HCT116 (cell line): Measurements from ENCODE around the gene RAB40C. TPM values are rescaled to one million over a fixed set of nuclear protein-coding genes. Genes with fewer than 3 reads are reported as not detected.

Source experiments
- ATAC-seq: fragments of 200-7000 bp; cut with Tn5 transposase; 2 replicates; pipeline ENCODE4 v1.9.1; 2020; ENCODE audit warnings: mild to moderate bottlenecking, moderate library complexity
- BruUV-seq: library from RNA; stranded (reverse); fragments of 400-500 nt; replicated peaks from 2 replicates; lab custom pipeline; 2021; lab: Mats Ljungman, UMichigan
- CTCF ChIA-PET: fragments of 300-600 bp; sonication (Branson Sonifier 250); formaldehyde crosslinking; loops from one replicate; lab custom pipeline; 2021; ENCODE audit warnings: antibody characterized with exemption; lab: Charles Lee
- POLR2A ChIA-PET: fragments of 300-600, 350-600 bp; sonication (Branson Sonifier 250); formaldehyde crosslinking; loops from one replicate; lab custom pipeline; 2021; ENCODE audit warnings: antibody characterized with exemption; lab: Charles Lee
- RAD21 ChIA-PET, 2 experiments: fragments of 300-600 bp; sonication (Branson Sonifier 250); formaldehyde crosslinking; loops; one replicate each; lab custom pipeline; 2023; ENCODE audit warnings: low total read pairs in 2 of 2; ENCODE audit not compliant: uncharacterized antibody in 2 of 2, unreplicated experiment in 2 of 2, low non-redundant PET in 1 of 2; lab: Charles Lee
- DNase-seq: peaks from one replicate; pipeline ENCODE4 v3.0.0-alpha.2; 2010; ENCODE audit warnings: low read depth, low spot score
- H2AFZ ChIP-seq: fragments of 200-600 bp; shearing (Covaris generic), sonication (generic); 2 replicates; pipeline ENCODE4 v1.6.1; 2017; ENCODE audit warnings: low read depth, mixed run types, mixed read lengths, antibody characterized with exemption, low read length; ENCODE audit not compliant: poor library complexity, severe bottlenecking
- H3K27ac ChIP-seq: 2 replicates; pipeline ENCODE4 v1.5.1; 2012; ENCODE audit warnings: low read depth, low read length
- H3K27me3 ChIP-seq: fragments of 200-600 bp; sonication (generic); 2 replicates; pipeline ENCODE4 v1.6.1; 2016; ENCODE audit warnings: mixed run types, low read length, mixed read lengths; ENCODE audit not compliant: insufficient read depth
- H3K36me3 ChIP-seq, 2 experiments: fragments of 200-500 bp in 1 of 2; fragments of 200-600 bp in 1 of 2; sonication (Bioruptor generic) in 1 of 2; sonication (generic) in 1 of 2; 2 replicates each; pipeline versions ENCODE4 v1.5.1 to v1.6.1; 2014 to 2016; ENCODE audit warnings: low read length in 2 of 2, inconsistent platforms in 1 of 2, mixed read lengths in 1 of 2, mixed run types in 1 of 2; ENCODE audit not compliant: insufficient read depth in 2 of 2, control insufficient read depth in 1 of 2
- H3K4me1 ChIP-seq, 2 experiments: fragments of 200-600 bp in 1 of 2; sonication (generic) in 1 of 2; 2 replicates each; pipeline versions ENCODE4 v1.5.1 to v1.6.1; 2012 to 2017; ENCODE audit warnings: low read length in 2 of 2, inconsistent platforms in 1 of 2, mild to moderate bottlenecking in 1 of 2, mixed read lengths in 1 of 2, mixed run types in 1 of 2, moderate library complexity in 1 of 2; ENCODE audit not compliant: insufficient read depth in 2 of 2, control insufficient read depth in 1 of 2
- H3K4me2 ChIP-seq: fragments of 200-600 bp; sonication (generic); 2 replicates; pipeline ENCODE4 v1.6.1; 2017; ENCODE audit warnings: mixed run types, low read length, mixed read lengths
- H3K4me3 ChIP-seq, 2 experiments: fragments of 200-600 bp in 1 of 2; sonication (generic) in 1 of 2; replicated peaks in 1 of 2; 2 replicates each; pipeline ENCODE4 v1.5.1; 2011 to 2016; ENCODE audit warnings: low read length in 2 of 2, control low read depth in 1 of 2, low read depth in 1 of 2, mild to moderate bottlenecking in 1 of 2, mixed read lengths in 1 of 2, mixed run types in 1 of 2
- H3K79me2 ChIP-seq: fragments of 200-600 bp; sonication (generic); 2 replicates; pipeline ENCODE4 v1.6.1; 2017; ENCODE audit warnings: mild to moderate bottlenecking, mixed run types, low read length, moderate library complexity, mixed read lengths; ENCODE audit not compliant: insufficient read depth
- H3K9ac ChIP-seq: fragments of 200-600 bp; sonication (generic); 2 replicates; pipeline ENCODE4 v1.6.1; 2016; ENCODE audit warnings: low read length, mixed read lengths
- H3K9me2 ChIP-seq: fragments of 200-600 bp; sonication (generic), shearing (Covaris generic); 2 replicates; pipeline ENCODE4 v1.6.1; 2017; ENCODE audit warnings: mixed run types, mild to moderate bottlenecking, moderate library complexity; ENCODE audit not compliant: insufficient read depth
- H3K9me3 ChIP-seq, 2 experiments: fragments of 200-500 bp in 1 of 2; fragments of 200-600 bp in 1 of 2; sonication (Bioruptor generic) in 1 of 2; sonication (generic) in 1 of 2; 2 replicates each; pipeline ENCODE4 v1.6.1; 2014 to 2017; ENCODE audit warnings: low read length in 2 of 2, mixed read lengths in 2 of 2, inconsistent platforms in 1 of 2, low read depth in 1 of 2, mild to moderate bottlenecking in 1 of 2, mixed run types in 1 of 2, moderate library complexity in 1 of 2; ENCODE audit not compliant: control insufficient read depth in 1 of 2, insufficient read depth in 1 of 2
- H4K20me1 ChIP-seq: fragments of 200-600 bp; sonication (generic), shearing (Covaris generic); 2 replicates; pipeline ENCODE4 v1.6.1; 2017; ENCODE audit warnings: mixed run types, mild to moderate bottlenecking, moderate library complexity; ENCODE audit not compliant: insufficient read depth
- CEBPB ChIP-seq: IDR thresholded peaks from 2 replicates; pipeline ENCODE4 v1.6.1; 2012; ENCODE audit warnings: low read depth
- EGR1 ChIP-seq: IDR thresholded peaks from 2 replicates; pipeline ENCODE4 v1.6.1; 2012; ENCODE audit warnings: low read depth
- EZH2 ChIP-seq: fragments of 200-600 bp; sonication (generic); IDR thresholded peaks from 2 replicates; pipeline ENCODE4 v1.6.1; 2017; ENCODE audit warnings: antibody characterized with exemption, mixed run types
- FOSL1 ChIP-seq: IDR thresholded peaks from 2 replicates; pipeline ENCODE4 v1.6.1; 2012; ENCODE audit warnings: low read depth
- POLR2AphosphoS5 ChIP-seq: IDR thresholded peaks from 2 replicates; pipeline ENCODE4 v1.6.1; 2011; ENCODE audit warnings: mild to moderate bottlenecking, low read depth, low read length, moderate library complexity
- SRF ChIP-seq: IDR thresholded peaks from 2 replicates; pipeline ENCODE4 v1.6.1; 2012; ENCODE audit warnings: low read depth
- TCF7L2 ChIP-seq: IDR thresholded peaks from 2 replicates; pipeline ENCODE4 v1.7.0; 2011; ENCODE audit warnings: borderline replicate concordance, inconsistent platforms; ENCODE audit not compliant: insufficient read depth, insufficient read length; ENCODE audit errors: extremely low read depth
- ZFX ChIP-seq: fragments of 450-650 bp; IDR thresholded peaks from 2 replicates; pipeline ENCODE4 v1.6.1; 2017
- intact Hi-C: fragments of 100-400 bp; cut with micrococcal nuclease; formaldehyde crosslinking; loops from 2 replicates; pipeline ENCODE4 v1.10.0; 2022
- total RNA-seq: library from RNA; stranded (reverse); gene quantifications from one replicate; pipeline ENCODE4 v1.2.1, GENCODE V29; 2021; ENCODE audit not compliant: unreplicated experiment
- TF ChIP-seq, protein P1 (sequence below), 3 experiments: fragments of 200-600 bp in 1 of 3; sonication (generic) in 1 of 3; IDR thresholded peaks in 2 of 3; conservative IDR thresholded peaks in 1 of 3; 2 replicates each; pipeline ENCODE4 v1.5.1; 2012 to 2017; ENCODE audit warnings: low read depth in 2 of 3, low read length in 2 of 3, antibody characterized with exemption in 1 of 3, borderline replicate concordance in 1 of 3, control low read depth in 1 of 3, mild to moderate bottlenecking in 1 of 3, mixed read lengths in 1 of 3, mixed run types in 1 of 3, moderate library complexity in 1 of 3; ENCODE audit not compliant: insufficient read depth in 1 of 3
- TF ChIP-seq, protein P2 (sequence below): IDR thresholded peaks from 2 replicates; pipeline ENCODE4 v1.6.1; 2012

The RAB40C gene
- total RNA-seq, 1 experiment from 2014 or later: 14.1 TPM

DNA sequence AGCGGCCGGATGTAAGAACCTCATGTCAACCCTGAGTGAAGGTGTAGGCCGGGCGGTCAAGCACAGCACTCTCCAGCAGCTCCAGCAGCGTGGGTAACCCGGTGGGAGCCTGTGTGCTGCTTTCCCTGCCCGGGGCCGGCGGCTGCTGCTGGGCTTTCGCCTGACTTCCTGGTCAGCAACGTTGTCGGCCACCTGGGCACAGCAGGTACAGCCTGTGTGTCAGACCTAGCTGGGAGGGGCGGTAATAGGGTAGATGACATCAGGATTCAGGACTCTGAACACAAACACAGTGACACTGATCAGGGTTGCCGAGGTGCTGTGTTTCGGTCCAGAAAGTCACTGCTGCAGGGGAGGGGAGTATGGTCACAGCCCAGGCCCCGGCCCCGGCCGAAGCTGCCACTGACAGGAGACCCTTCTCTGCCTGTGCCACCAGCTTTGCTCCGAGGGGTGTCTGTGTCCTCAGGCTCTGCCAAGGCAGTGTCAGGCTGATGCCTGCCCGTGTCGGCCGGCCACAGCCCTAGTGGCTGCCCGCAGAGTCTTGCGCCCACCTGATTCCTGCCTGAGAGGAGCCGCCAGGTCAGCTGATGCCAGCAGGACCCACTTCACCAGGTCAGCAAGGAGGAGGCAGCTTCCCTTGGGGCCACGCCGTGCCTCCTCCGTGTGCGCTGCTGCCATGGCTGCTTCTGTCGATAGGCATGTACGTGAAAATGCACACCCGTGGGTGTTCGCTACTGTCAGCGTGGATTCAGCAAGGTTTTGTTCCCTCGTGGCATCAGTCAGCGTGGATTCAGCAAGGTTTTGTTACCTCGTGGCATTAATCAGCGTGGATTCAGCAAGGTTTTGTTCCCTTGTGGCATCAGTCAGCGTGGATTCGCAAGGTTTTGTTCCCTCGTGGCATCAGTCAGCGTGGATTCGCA is 9.2 kb downstream of the RAB40C start:
- no peaks in the 10 kb centered on the region for H4K20me1 ChIP-seq
- ATAC-seq: no peak
- POLR2A ChIA-PET: no interaction called here

DNA sequence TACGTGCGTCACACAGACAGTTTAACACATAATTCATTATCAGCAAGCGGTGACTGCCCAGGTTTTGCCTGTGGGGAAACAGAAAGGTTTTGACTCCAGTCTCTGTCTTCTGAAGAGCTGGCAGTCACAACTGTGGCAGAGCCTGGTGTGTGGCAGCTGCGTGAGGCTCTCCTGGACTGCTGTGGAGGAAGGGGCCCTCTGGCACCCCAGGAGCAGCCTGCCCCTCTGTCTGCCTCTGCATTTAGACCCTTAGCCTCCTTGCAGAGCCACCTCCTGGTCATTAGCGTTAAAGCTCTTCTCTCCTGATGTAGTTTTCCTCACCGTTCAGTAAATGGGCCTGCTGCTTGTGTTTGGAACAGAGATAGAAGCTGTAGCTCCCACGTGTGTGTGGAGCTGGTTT is 10.9 kb downstream of the RAB40C start:
- H3K36me3 ChIP-seq: peaks cover 0 to 3% of the 10 kb centered on the region in 2 experiments; a peak in 1 of 4 replicates
- ATAC-seq: no peak
- ChIA-PET POLR2A (no interaction called here), RAD21 (no interaction called here), CTCF (no interaction called here)
- DNase-seq: no peak
- TF ChIP-seq, protein P1, sequence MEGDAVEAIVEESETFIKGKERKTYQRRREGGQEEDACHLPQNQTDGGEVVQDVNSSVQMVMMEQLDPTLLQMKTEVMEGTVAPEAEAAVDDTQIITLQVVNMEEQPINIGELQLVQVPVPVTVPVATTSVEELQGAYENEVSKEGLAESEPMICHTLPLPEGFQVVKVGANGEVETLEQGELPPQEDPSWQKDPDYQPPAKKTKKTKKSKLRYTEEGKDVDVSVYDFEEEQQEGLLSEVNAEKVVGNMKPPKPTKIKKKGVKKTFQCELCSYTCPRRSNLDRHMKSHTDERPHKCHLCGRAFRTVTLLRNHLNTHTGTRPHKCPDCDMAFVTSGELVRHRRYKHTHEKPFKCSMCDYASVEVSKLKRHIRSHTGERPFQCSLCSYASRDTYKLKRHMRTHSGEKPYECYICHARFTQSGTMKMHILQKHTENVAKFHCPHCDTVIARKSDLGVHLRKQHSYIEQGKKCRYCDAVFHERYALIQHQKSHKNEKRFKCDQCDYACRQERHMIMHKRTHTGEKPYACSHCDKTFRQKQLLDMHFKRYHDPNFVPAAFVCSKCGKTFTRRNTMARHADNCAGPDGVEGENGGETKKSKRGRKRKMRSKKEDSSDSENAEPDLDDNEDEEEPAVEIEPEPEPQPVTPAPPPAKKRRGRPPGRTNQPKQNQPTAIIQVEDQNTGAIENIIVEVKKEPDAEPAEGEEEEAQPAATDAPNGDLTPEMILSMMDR (IDR thresholded peaks at IDR 0.05 in 2 of 3, conservative IDR thresholded peaks at IDR 0.05 in 1 of 3; ENCODE audit: borderline replicate concordance in 1 of 3, insufficient read depth in 1 of 3, low read depth in 2 of 3, low read length in 2 of 3): peak in 1 of 3 experiments; percentile 10; a peak in 1 of 6 replicates
- no peak for TF ChIP-seq CEBPB
- intact Hi-C loops: no loop called here
- H2AFZ ChIP-seq: no peak overlapping the region
- no peak overlapping the region for H3K4me3 ChIP-seq
- H3K9me3 ChIP-seq: no peaks in the 10 kb centered on the region
- H3K4me2 ChIP-seq: no peak overlapping the region
- no peaks in the 10 kb centered on the region for H3K27me3 ChIP-seq
- H3K79me2 ChIP-seq: peaks cover 4% of the 10 kb centered on the region; the same call in 1 of the 2 replicates
- H3K4me1 ChIP-seq: no peaks in the 10 kb centered on the region
- BruUV-seq: no TSS peak
- H3K27ac ChIP-seq: no peak overlapping the region
- H4K20me1 ChIP-seq: no peaks in the 10 kb centered on the region
- H3K9me2 ChIP-seq: no peaks in the 10 kb centered on the region
- no peak overlapping the region for H3K9ac ChIP-seq

More for the DNA sequence above, 9.2 kb downstream of the RAB40C start:
- no peaks in the 10 kb centered on the region for H3K9me3 ChIP-seq
- ChIA-PET CTCF (no interaction called here), RAD21 (no interaction called here)
- peaks cover 0 to 3% of the 10 kb centered on the region in 2 experiments; a peak in 1 of 4 replicates for H3K36me3 ChIP-seq
- BruUV-seq: no TSS peak
- no peak overlapping the region for H3K27ac ChIP-seq
- H2AFZ ChIP-seq: no peak overlapping the region
- DNase-seq: no peak
- intact Hi-C loops: no loop called here
- H3K9me2 ChIP-seq: no peaks in the 10 kb centered on the region
- H3K4me2 ChIP-seq: no peak overlapping the region
- no peak overlapping the region for H3K9ac ChIP-seq
- no peak overlapping the region for H3K4me3 ChIP-seq
- peaks cover 3 to 4% of the 10 kb centered on the region in 2 experiments for H3K4me1 ChIP-seq
- no peaks in the 10 kb centered on the region for H3K27me3 ChIP-seq
- peaks cover 10% of the 10 kb centered on the region; the same call in 1 of the 2 replicates for H3K79me2 ChIP-seq
- no peak for TF ChIP-seq TCF7L2
- TF ChIP-seq ZFX: no peak
- TF ChIP-seq EZH2: no peak
- TF ChIP-seq, protein P2, sequence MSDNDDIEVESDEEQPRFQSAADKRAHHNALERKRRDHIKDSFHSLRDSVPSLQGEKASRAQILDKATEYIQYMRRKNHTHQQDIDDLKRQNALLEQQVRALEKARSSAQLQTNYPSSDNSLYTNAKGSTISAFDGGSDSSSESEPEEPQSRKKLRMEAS: no peak
- no peak for TF ChIP-seq EGR1
- no peak for TF ChIP-seq POLR2AphosphoS5
- no peak for TF ChIP-seq SRF
- TF ChIP-seq FOSL1: no peak
